ENCODE data around the gene TCL1A. TPM values are rescaled to one million over a fixed set of nuclear protein-coding genes. Genes with fewer than 3 reads are reported as not detected.

Gene TCL1A
- total RNA-seq, 1 experiment from 2014 or later, result not detected

- Mint-ChIP-seq H3K4me3 (no peak overlapping the region; a peak in 1 of 5 replicates), H3K27me3 (ENCODE audit: low read depth) (peaks cover 70% of the 10 kb centered on the region), H3K36me3 (ENCODE audit: insufficient read depth in 1 of 3, low read depth in 3 of 3) (no peaks in the 10 kb centered on the region), H3K4me1 (peaks cover 28 to 31% of the 10 kb centered on the region in 2 experiments), H3K9me3 (no peaks in the 10 kb centered on the region), H3K27ac (no peak overlapping the region)
- no peaks in the 10 kb centered on the region for H3K79me2 ChIP-seq (ENCODE audit: insufficient read depth, low read length)
- H2AK5ac ChIP-seq (ENCODE audit: insufficient read length, low read length), result no peak overlapping the region
- H3K4ac ChIP-seq (ENCODE audit: low read depth, low read length), result no peak overlapping the region
- H3K23ac ChIP-seq (ENCODE audit: insufficient read length, low read depth, low read length), result no peak overlapping the region
- H3K27me3 ChIP-seq (ENCODE audit: insufficient read depth, low read length), result peaks cover under 1% of the 10 kb centered on the region; the same call in 1 of the 2 replicates
- no peak overlapping the region for H2AFZ ChIP-seq (ENCODE audit: low read length)
- H2BK5ac ChIP-seq (ENCODE audit: insufficient read length, low read length), result no peak overlapping the region
- no peak overlapping the region for H2BK20ac ChIP-seq (ENCODE audit: low read depth, low read length, poor library complexity, severe bottlenecking)
- TF ChIP-seq CTCF (conservative IDR thresholded peaks at IDR 0.05), result no peak
- no peak overlapping the region; the same call in 1 of the 2 replicates for H3K14ac ChIP-seq (ENCODE audit: insufficient read depth, low read length)
- no peak overlapping the region for H3K9ac ChIP-seq (ENCODE audit: extremely low read depth, insufficient read length, low read length)
- WGBS (ENCODE audit: extremely low coverage, insufficient read length, low lambda C conversion rate), result no CpG with 5 or more reads among the region's 10 CpGs
- no peak overlapping the region for H3T11ph ChIP-seq (ENCODE audit: low read length)
- H3K23me2 ChIP-seq (ENCODE audit: insufficient read length, low read depth, low read length, poor library complexity, severe bottlenecking), result no peaks in the 10 kb centered on the region
- no peak overlapping the region for H3K27ac ChIP-seq (ENCODE audit: insufficient read length, low read depth, low read length)
- H3K79me1 ChIP-seq (ENCODE audit: insufficient read depth, low read depth, low read length, poor library complexity, severe bottlenecking), result no peaks in the 10 kb centered on the region
- H2BK120ac ChIP-seq (ENCODE audit: low read depth, low read length, poor library complexity, severe bottlenecking), result no peak overlapping the region
- DNase-seq, result no peak
- H2BK15ac ChIP-seq (ENCODE audit: low read depth, low read length), result no peak overlapping the region
- H3K18ac ChIP-seq (ENCODE audit: insufficient read length, low read depth, low read length), result no peak overlapping the region
- no peak overlapping the region for H4K5ac ChIP-seq (ENCODE audit: insufficient read length, low read depth, low read length)
- no peak overlapping the region for H4K8ac ChIP-seq (replicated peaks; ENCODE audit: insufficient read length, low read depth, low read length)
- H3K4me2 ChIP-seq (ENCODE audit: insufficient read depth, insufficient read length, low read length), result no peak overlapping the region
- H3K56ac ChIP-seq (ENCODE audit: insufficient read length, low read depth, low read length), result no peak overlapping the region
- no peak overlapping the region for H2BK12ac ChIP-seq (ENCODE audit: insufficient read length, low read depth, low read length)
- no peaks in the 10 kb centered on the region for H3K9me3 ChIP-seq (ENCODE audit: control insufficient read depth, low read depth, low read length)
- H4K20me1 ChIP-seq (ENCODE audit: control insufficient read depth, insufficient read depth, insufficient read length), result peaks cover 2% of the 10 kb centered on the region
- H4K91ac ChIP-seq (ENCODE audit: insufficient read length, low read depth, low read length), result no peak overlapping the region
- no peaks in the 10 kb centered on the region; the same call in 1 of the 2 replicates for H3K4me1 ChIP-seq (ENCODE audit: insufficient read depth, low read length)
Observed at GRCh38 chr14:95690815-95691214, 23.1 kb downstream of the TCL1A start.

Measured in H9 (cell line).